SW480 (cell line): Measurements from ENCODE around the gene LRP8.
"Not testable (repeated sequence)": the region's sequence is repeated elsewhere in the genome, so short reads cannot be mapped to it uniquely, and the experiment has no call there.

ENCODE experiments used
- DNase-seq: peaks from one replicate; pipeline ENCODE4 v3.0.0-alpha.2; 2016; ENCODE audit warnings: low spot score

The LRP8 gene

GRCh38 chr1:53210352-53210751 lies 117.5 kb downstream of the LRP8 start:
- DNase-seq: no peak

- DNase-seq: no peak
These were observed 120.1 kb downstream of the LRP8 start for GRCh38 chr1:53207726-53208125.

DNA sequence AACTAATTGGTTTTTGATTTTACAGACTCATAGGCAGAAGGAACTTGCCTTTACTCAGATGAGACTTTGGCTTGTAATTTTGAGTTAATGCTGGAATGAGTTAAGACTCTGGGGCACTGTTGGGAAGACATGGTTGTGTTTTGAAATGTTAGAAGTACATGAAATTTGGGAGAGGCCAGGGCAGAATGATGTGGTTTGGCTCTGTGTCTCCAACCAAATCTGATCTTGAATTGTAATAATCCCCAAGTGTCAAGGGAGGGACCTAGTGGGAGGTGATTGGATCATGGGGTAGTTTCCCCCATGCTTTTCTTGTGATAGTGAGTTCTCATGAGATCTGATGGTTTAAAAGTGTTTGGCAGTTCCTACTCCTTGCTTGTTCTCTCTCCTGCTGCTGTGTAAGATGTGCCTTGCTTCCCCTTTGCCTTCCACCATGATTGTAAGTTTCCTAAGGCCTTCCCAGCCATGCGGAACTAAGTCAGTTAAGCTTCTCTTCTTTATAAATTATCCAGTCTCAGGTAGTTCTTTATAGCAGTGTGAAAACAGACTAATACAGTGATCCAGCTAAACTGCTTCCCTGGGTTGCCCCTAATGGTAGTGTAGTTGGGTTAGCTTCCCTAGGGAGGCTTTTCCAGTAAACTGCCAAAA lies 121.0 kb downstream of the LRP8 start:
- no peak for DNase-seq

DNA sequence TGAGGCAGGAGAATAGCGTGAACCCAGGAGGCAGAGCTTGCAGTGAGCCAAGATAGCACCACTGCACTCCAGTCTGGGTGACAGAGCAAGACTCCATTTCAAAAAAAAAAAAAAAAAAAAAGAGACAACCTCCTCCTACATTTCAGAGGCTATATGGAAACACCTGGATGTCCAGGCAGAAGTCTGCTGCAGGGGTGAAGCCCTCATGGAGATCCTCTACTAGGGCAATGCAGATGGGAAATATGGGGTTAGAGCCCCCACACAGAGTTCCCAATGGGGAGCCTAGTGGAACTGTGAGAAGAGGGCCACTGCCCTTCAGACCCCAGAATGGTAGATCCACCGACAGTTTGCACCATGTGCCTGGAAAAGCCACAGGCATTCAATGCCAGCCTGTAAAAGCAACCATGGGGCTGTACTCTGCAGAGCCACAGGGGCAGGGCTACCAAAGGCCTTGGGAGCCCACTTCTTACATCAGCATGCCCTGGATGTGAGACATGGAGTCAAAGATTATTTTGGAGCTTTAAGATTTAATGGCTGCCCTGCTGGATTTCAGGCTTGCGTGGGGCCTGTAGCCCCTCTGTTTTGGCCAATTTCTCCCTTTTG lies 121.7 kb downstream of the LRP8 start:
- DNase-seq: not testable (repeated sequence)

- not testable (repeated sequence) for DNase-seq
These were observed 122.4 kb downstream of the LRP8 start for GRCh38 chr1:53205496-53205895.

DNA sequence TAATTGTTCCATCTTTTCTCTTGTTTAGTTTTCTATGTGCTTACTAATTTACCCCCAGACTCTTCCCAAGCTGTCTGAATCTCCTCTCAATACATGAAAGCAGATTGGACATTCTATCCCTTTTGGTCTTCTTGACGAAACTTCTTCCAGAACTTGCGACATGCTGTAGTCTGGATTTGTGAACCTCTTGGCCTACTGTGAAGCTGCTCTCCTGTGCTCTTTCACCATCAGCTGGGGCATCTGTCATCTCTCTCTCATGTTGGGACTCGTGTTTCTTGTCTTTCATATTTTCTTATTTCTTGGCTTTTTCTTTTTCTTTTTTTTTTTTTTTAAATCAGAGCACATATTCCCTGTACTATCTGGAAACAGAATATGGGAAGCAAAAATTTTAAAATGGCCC lies 124.4 kb downstream of the LRP8 start:
- DNase-seq: no peak

GRCh38 chr1:53198241-53198651 lies 129.6 kb downstream of the LRP8 start:
- DNase-seq: no peak

GRCh38 chr1:53197291-53198200 lies 130.3 kb downstream of the LRP8 start:
- DNase-seq: no peak

DNA sequence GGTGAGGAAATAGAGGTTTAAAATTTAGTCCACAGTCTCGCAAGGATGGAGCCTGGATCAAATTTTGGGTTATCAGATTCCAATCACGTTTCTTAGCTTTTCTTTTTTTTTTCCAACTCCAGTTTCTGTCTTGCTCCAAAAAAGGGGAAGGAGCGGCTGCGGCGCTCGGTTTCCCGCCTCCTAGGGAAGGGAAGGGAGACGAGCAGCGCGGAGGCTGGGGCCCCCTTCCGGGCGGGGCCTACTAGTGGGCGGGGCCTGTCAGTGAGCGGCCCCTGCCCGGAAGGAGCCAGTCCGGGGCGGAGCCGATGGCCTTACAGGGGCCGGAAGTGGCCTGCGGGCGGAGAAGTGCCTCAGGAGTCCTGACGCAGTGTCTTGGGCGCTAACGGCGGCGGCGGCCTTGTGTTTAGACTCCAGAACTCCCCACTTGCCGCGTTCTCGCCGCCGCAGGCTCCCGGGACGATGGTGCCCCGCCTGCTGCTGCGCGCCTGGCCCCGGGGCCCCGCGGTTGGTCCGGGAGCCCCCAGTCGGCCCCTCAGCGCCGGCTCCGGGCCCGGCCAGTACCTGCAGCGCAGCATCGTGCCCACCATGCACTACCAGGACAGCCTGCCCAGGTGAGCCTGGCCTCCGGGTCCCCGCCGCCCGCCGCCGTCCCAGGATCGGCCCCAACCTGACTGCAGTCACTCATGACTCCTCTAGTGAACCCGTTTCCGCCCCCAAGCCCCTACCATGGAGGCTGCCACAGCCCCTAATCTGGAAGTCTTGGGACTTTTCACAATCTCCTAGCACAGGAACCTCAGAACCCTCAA lies 131.2 kb downstream of the LRP8 start, which contains the start of gene CPT2:
CPT2 (plus strand) TSS at position 340 of the 806 bp plus-strand sequence; CDS start at position 460, 120 bp downstream.
- DNase-seq: peak; percentile 87

DNA sequence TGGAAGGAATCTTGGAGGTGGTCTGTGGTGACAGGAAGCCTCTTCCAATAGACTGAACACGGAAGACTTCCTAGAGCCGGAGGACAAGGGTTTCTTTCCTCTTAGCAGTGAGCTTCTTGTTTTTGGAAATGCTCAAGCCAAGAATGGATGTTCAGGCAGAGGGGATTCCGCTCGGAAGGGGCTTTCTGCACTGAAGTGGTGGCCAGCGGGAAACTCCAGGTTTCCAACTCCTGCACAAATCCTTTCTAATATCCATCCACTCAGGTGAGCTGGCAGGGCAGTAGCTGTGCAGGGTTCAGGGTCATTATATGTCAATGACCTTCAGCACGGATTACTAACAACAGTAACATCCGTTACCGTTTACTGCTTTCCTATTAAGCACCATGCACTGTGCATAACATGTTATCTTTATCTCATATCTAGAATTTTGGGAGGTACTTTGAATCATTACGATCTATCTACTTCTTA lies 131.8 kb downstream of the LRP8 start:
- peak; percentile 20 for DNase-seq

- DNase-seq: no peak
These were observed 132.4 kb downstream of the LRP8 start for GRCh38 chr1:53195246-53196016.
